ENCODE data around the gene STAT6. TPM values are rescaled to one million over a fixed set of nuclear protein-coding genes. Genes with fewer than 3 reads are reported as not detected.
"Not testable (repeated sequence)": the region's sequence is repeated elsewhere in the genome, so short reads cannot be mapped to it uniquely, and the experiment has no call there.

Gene STAT6
- total RNA-seq, 1 experiment from 2014 or later, result 68.8 TPM

DNA sequence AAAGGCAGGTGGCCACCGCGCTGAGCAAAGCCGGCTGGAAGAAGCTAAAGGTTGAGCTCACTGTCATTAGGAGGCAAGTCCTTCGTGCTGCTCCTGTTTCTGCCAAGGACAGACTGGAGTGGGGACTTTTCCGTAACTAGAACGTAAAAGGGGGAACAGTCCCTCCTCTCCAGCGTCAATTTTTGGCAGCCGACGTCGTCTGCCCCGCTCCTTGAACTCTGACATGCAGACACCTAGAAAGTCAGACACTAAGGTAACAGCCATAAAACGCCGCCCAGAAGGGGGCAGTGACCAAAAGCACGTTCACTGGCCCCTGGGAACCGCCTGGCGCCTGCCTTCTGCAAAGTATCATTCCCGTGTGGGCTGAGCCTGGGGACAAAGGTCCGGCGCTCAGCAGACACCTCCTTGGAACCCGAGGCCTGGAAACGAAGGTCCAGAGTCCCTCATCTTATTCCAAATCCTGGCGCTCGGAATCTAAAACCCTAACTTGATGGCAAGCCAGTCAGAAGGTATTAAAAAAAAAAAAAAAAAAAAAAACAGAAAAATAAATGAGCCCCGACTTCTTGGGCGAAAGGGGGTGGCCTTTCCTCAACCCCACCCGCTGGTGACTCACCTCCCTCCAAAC, 16.1 kb upstream of the STAT6 start:
- DNase-seq (ENCODE audit: extremely low read depth, low read depth), result peak; percentile 38

DNA sequence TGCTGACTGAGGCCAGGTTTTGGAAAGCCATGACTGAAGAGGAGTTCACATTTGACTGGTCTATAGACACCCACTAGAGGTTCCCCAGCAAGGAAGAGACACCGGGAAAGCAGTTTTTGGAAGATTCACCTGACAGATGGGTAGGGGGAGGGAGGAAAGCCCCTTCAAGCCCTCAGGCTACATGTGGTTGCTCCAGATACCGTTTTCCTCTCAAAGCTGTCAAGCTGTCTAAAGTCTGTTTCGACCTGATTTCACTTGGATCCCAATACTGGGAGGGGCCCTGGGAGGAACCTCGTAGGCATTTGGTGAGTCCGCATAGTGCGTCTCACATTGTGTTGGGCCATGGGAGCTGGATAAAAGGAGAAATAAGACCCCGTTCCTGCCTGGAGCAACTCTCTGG, 15.4 kb upstream of the STAT6 start:
- no peak for DNase-seq (ENCODE audit: extremely low read depth, low read depth)

DNA sequence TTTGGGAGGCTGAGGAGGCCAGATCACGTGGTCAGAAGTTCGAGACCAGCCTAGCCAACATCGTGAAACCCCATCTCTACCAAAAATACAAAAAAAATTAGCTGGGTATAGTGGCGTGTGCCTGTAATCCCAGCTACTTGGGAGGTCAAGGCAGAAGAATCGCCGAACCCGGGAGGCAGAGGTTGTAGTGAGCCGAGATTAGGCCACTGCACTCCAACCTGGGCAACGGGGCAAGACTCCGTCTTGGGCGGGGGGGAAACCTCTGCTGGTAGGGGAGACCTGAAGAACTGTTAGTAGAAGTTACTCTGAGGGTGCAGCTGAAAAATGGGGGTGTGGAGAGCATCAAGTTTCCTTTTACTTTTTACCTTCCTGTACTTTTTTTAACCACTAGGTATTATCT, 14.9 kb upstream of the STAT6 start:
- no peak for DNase-seq (ENCODE audit: extremely low read depth, low read depth)

DNA sequence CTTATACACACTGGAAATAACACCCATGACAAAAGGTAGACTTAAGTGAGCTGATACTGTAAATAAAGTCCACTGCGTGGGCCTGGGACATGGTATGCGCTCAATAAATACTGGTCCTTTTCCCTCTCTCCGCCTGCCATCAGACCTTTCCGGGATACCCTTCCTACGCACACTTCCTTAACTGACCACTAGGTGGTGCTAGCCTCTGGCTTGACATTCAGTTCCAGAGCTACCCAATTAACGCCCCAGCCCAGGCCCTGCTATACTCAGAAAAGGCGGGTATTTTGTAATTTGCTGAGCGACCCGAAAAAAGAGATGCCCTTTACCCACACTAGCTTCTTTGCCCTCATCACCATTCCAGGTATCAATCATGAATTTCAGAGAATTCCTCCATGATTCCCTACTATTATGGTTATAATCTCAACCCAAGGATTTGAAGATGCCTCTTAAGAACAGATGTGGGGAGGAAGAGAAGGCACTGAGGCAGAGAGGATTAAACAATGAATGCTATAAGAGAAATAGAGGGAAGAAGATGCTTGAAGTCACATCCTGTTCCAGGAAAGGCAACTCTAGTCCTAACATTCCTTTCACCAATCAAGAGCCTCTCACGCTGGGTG, 13.2 kb upstream of the STAT6 start:
- DNase-seq (ENCODE audit: extremely low read depth, low read depth), result peak; percentile 72

DNA sequence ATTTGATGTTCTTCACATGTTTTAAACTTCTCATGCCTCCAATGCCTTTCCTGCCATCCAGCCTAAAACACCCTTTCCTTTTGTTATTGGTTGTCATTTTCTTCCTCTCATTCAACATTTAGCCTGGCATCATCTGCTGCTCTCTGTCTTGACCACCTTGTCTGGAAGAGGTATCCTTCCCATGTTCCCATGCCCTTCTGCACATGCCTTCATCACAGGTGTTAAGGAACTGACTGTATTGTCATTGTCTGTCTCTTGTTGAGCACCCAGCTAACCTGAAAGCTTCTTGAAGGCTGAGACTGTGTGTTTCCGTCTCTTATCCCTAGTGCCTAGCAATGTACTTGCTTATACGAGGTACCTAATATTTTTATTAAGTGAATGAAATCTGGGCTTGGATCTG, 12.7 kb upstream of the STAT6 start:
- no peak for DNase-seq (ENCODE audit: extremely low read depth, low read depth)

DNA sequence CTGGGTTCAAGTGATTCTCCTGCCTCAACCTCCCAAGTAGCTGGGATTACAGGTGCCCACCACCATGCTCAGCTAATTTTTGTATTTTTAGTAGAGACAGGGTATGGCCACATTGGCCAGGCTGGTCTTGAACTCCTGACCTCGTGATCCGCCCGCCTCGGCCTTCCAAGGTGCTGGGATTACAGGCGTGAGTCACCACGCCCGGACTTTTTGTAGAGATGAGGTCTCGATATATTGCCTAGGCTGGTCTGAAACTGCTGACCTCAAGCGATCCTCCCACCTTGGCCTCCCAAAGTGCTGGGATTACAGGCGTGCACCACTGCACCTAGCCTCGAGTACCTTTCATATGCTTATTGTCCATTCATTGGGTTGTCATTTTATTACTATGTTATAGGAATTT, 9.6 kb upstream of the STAT6 start:
- DNase-seq (ENCODE audit: extremely low read depth, low read depth), result not testable (repeated sequence)

DNA sequence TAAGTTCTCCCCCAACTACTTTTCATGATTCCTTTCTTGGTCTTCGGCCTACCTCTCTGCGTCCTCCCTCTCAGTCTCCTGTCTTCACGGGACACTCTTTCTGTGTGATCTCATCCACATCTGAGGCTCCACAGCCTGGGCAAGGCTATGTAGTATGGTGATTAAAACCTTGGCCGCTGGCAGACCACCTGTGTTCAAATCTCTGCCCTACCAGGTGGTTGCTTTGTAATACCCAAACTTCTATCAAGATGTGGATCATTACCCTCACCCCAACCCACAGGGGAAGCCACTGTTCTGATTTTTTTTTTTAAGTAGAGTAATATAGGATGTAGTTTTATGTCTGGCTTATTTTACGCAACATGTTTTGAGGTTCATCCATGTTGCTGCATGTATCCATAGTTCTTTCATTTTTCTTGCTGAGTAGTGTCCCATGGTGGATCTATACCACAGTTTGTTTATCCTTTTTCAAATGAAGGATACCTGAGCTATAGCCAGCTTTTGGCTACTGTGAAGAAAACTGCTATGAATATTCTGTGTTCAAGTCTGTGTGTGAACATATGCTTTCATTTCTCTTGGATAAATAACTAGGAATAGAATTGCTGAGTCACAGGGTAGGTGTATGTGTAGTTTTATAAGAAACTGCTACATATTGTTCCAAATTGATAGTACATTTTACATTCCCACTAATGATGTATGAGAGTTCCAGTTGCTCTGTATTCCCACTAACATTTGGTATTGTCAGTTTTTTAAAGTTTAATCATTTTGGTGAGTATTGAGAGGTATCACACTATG, 8.3 kb upstream of the STAT6 start:
- DNase-seq (ENCODE audit: extremely low read depth, low read depth), result no peak

DNA sequence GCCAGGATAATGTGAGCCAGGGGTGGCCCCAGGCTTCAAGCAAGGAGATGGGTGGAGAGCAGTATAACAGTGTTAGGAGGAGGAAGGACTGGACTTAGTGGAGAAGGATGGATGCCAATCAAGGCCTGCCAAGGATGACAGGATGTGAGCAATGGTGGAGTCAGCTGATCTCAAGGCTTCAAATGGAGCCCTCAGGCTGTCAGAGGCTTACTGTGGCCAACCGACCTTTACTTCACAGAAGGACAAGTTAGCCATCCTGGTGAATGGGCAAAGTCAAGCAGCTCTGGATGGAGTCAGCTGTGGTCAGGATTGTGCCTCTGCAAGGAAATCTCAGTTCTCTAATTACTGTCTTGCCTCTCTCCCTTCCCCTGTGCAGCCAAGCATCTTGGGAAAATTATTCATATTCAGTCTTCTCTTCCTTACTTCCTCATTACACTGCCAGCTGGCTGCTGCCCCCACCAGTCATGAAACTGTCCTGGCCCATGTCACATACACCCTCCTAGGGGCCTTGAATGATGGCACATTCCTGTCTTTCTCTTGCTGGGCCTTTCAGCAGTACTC, 7.6 kb upstream of the STAT6 start:
- DNase-seq (ENCODE audit: extremely low read depth, low read depth), result peak; percentile 15

DNA sequence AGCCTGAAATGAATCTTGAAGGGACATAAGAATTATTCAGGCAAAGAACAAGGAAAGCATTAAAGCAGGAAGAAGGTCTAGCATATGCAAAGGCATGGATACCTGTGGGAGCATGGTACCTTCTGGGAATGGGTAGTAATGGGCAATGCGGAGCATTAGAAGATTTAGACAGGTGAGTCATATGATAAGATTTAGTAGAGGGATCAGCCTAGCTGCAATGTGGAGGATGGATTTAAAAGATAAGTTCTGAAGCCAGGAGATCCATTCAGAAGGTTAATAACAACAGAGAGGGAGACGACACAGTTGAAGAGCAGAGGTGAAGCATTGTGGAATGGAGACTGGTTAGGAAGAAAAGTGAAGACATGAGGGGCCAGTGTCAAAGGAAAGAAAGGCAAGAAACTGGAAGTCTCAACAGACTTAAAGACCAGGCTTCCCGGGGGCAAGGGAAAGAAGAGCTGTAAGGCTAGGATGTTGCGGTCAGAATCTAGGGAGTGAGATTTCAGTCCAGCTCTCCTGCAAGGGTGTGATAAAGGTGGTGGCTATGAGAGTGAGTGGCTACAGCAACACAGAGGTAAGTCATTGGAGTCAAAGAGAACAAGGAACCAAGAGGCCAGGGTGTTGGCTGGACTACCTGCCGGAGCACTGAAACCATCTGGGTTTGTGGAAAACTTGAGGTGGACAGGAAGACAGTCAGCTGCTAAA, 5.6 kb upstream of the STAT6 start:
- DNase-seq (ENCODE audit: extremely low read depth, low read depth), result no peak

DNA sequence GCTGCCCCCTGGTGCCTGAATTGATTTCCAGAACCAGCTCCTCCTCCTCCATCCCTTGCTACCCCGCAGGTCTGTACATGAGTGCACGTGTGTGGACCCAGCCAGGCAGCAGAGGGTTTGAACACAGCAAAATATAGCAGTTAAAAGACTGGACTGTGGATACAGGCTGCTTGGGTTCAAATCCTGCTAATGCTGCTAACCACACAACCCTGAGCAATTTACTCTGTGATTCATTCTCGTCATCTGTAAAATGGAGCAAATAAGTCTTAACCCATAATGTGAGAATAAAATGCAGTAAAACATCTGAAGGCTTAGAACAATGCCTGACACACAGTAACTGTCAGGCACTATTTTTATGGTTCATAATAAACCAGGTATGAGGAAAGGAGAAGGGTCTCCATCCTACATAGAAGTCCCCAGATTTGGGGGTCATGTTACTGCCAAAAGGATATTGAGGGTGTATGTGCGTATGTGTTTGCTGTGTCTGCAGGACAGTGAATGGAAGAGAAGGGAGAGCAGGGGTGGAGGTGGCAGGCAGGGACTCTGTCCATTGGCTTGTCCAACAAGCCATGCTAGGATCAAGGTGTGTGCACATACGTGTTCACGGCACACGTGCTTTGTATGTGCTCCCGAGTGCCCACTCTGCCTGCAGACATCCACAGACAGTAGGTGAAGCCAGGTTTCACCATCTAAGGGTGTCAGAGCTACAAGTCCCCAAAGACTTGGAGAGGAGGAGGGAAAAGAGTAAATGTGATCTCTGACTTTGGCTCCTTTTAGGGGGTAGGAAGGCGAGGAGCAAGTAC, 1.5 kb upstream of the STAT6 start:
- no peak for DNase-seq (ENCODE audit: extremely low read depth, low read depth)

DNA sequence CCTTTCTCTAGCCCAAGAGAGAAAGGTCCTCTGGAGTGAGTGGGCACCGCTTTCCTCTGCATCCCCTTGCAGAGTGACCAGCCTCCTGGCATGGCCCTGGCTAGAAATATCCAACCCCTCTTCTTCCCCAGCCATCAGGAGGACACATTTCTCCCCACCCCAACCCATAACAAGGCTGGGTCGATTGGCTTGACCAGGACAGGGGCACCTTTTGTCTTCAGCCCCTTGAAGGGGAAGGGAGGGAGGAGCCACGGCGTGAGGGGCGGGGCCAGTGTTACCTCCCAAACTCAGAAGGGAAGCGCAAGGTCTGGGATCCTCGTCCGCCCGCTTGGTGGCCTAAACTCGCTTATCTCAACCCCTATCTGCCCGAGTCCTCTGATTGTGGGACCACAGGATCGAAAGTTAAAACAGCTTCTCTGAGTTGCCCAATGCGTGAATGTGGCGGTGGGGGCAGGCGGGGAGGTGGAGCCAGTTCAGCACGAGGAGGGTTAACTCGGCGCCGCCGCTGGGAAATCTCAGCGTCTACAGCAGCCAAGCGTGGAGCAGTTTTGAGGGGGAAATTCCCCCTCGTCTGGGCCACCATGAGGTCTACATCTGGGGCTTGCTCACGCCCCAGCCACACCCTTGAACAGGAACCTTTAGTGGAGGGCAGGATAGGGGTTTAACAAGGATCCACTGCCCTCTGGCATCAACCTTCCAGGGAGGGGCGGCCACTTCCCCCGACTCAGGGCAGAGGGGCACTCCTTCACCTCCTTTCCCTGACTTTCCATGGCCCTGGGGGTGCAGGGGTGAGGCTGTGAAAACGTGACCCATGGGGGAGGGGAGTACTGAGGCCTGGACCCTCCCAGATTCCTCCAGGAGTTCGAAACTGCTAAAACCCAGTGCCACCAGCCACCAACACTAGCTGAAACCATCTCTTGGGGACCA, 795 bp downstream of the STAT6 start:
- DNase-seq (ENCODE audit: extremely low read depth, low read depth), result peak; percentile 47

DNA sequence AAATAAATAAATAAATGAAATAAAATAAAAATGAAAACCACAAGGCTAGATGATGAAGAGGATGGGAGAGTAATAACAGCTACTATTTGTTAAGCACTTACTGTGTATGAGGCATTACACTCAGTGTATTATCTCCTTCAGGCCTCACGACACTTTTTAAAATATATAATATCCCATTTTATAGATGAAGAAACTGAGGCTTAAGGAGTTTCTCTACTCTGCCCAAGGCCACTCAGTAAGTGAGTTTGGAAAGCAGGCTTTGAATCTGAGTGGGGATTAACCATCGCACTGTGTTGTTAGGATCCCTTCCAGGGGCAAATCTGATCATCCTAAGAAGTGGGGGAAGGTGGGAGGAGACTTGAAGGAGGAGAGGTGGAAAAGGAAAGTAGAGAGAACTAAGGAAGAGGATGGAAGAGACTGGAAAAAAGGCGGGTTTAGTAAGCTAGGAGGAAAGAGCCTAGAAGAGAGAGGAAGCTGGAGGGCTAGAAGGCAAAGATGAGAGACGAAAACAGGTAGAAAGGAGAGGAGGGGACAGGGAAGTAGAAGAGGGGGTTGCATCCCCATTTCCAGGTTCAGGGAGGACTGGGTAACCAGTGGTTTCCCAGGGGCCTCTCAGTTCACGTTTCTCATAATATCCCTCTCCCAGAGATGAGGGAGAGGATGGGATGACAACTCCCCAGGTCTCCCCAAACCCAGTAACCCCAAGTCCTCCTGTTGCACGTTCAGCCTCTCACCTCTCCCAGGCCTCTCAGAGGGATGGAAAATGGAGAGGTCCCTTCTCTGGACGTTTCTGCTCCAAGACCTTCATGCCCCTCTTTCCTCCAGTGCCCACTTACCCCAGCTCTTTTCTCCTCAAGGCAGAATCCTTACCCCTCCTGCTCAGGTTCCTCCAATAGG, 1.7 kb downstream of the STAT6 start:
- DNase-seq (ENCODE audit: extremely low read depth, low read depth), result no peak

DNA sequence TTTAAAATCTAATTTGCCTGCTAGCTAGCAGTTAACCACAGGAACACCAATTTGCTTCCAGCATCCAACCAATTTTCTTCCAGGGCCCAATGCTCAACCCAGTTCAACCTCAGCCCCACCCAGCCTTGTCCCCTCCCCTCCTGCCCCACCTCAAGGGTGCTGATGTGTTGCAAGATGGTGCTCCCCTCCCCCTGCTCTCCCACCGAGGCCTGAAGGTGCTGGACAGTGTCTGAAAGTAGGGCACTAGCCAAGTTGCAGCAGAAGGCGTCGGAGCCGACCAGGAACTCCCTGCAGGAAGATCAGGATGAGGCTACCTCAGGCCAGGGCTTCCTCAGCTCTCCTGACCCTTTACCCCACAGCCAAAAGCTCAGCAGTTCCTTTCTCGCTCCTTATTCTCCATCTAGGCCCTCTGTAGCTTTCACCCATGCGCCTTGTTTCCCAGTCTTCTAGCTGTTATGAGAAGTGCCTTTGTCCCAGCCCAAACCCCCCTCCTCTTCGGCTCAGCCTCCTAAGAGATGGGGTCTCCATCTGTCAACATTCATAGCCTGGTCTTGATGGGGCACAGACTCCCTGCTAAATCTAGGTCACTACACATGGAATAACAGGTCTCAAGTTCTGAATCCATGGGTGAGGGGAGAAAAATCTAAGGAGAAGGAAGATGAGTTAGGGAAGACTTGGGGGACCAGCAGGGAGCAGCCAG, 3.6 kb downstream of the STAT6 start:
- DNase-seq (ENCODE audit: extremely low read depth, low read depth), result no peak

DNA sequence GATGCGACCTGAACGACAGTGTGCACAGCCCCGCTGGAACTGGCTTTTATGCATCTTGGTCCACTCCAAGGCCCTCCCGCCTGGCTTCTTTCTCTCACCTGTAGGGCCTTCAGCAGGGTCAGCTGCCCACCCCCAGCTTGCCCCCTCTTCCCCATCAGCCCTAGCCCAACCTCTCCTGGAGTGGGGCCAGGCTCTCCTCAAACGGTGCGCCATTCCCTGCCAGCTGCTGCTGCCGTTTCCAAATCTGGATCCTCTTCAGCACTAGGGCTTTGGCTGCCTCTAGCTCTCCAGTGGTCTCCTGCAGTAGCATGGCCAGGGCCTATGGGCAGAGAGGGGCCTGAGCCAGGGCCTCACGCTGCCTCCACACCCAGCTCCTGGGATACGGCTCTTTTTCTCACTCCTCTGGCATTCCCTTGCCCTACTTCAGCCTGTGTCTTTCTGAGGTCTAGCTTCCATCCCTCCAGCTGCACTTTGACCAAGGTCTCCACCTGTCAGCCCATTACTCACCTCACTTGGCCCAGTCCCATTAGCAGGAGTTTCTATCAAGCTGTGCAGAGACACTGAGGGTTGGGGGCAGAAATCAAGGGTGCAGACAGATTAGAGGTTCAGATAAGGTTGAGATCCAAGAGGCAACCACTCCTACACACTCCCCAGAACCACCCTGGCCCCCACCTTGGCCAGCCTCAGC, 5.0 kb downstream of the STAT6 start:
- no peak for DNase-seq (ENCODE audit: extremely low read depth, low read depth)

DNA sequence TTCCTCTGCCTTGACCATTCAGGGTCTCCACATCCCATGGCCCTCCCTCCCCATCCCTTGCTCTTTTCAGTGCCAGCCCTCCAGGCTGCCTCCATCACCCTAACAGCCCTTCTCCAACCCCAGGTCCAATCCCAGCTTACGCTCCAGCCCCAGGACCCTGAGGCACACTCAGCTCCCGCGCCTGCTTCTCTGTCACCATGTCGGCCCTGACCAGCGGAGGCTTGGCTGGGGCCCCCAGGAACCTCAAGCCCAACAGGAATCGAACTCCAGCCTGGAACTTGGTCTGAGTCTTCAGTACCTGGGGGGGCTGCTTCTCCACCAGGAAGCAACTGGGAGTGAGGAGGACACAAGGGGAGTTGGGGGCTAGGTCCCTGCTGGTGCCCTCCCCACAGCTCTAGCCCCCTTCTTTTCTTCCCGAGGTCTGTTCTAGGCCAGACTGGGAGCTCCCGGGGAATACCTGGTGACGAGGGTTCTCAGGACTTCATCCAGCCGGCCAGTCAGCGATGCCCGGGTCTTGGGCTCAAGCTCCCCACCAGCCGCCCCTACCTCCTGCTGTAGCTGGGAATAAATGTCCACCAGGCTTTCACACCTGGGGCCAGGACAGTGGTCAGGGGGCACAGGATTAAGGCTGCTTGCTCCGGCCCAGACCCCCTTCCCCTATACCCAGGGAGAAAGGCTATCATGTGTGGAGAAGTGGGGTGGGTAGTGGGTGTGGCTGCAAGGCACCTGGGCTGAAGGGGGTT, 6.0 kb downstream of the STAT6 start:
- DNase-seq (ENCODE audit: extremely low read depth, low read depth), result no peak

DNA sequence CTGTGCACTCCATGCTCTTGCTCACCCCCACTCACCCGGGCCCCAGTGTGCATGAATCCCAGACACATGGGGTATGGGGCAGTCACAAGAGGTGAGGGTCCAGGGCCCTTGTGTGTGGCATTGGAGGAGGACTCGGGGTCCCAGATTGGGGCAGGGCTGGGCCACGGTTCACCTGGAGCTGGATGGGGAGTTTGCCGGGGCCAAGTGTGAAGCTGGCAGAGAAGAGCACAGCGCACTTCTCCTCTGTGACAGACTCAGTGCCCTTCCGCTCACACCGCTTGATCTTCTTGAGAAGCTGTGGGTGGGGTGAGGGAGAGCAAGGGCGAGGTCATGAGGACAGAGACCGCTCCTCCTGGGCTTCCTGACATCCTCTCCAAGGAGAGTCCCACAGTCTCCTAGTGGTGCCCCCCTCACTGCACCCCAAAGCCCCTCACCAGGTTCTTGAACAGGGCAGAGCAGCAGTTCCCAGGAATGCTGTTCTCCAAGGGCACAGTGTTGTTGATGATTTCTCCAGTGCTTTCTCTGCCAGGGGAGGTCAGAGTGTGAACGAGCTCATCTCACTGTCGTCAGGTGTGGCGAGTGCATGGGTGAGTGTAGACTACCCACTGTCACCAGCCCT, 6.8 kb downstream of the STAT6 start:
- no peak for DNase-seq (ENCODE audit: extremely low read depth, low read depth)

All from NCI-H460 (cell line).